ENCODE measurements around the gene ARHGAP25.

ARHGAP25 gene

DNA sequence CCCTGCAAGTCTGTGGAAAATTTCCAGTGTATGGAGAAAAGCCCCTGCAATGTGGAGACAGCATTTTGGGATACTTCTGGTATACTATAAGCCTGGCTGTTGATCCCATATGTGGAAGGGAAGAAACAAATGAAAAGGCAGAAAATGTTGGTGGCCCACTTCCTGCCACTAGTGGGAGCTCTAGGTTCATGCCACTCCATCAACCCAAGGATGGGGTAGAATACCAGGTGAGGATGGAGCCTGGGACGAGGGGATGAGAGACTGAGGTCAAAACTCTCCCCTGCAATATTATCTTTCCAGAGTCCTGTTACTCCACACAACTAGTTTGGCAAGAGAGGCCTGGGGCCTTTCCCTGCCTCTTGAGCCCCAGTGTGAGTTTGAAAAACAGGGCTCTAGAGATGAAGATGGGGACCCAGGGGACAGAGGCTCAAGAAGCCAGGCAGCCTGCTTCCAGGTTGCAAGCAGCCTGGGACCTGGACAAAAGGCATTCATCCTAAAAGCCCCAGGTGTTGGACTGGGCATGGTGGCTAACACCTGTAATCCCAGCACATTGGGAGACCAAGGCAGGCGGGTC, 104.7 kb downstream of the ARHGAP25 start:
- DNase-seq (ENCODE audit: low read depth) = peak; percentile 36
- H3K4me3 ChIP-seq (ENCODE audit: low read depth, low read length) = no peak overlapping the region
- TF ChIP-seq, protein P1, sequence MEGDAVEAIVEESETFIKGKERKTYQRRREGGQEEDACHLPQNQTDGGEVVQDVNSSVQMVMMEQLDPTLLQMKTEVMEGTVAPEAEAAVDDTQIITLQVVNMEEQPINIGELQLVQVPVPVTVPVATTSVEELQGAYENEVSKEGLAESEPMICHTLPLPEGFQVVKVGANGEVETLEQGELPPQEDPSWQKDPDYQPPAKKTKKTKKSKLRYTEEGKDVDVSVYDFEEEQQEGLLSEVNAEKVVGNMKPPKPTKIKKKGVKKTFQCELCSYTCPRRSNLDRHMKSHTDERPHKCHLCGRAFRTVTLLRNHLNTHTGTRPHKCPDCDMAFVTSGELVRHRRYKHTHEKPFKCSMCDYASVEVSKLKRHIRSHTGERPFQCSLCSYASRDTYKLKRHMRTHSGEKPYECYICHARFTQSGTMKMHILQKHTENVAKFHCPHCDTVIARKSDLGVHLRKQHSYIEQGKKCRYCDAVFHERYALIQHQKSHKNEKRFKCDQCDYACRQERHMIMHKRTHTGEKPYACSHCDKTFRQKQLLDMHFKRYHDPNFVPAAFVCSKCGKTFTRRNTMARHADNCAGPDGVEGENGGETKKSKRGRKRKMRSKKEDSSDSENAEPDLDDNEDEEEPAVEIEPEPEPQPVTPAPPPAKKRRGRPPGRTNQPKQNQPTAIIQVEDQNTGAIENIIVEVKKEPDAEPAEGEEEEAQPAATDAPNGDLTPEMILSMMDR (conservative IDR thresholded peaks at IDR 0.05; ENCODE audit: low read depth, low read length) = peak; percentile 82

DNA sequence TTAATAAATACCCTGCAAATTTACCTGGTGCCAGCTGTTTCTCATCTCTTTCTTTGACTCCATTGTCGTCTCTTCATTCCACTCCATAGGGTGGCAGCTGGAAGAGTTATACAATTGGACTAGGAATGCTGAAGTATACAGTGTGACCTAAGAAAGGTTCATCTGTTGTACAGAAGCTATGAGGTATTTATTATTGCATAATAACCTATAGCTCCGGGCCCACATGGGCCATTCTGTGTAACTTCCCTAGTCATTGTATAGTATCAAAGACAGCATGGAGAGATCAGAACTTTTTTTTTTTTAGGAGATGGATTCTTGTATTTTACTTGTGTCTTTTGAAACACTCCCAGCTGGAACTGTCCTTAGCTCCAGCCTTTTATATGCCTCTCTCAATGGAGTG, 110.4 kb downstream of the ARHGAP25 start:
- no peak overlapping the region for H3K4me3 ChIP-seq (ENCODE audit: low read depth, low read length)
- TF ChIP-seq, protein P1 (conservative IDR thresholded peaks at IDR 0.05; ENCODE audit: low read depth, low read length) = no peak
- no peak for DNase-seq (ENCODE audit: low read depth)

DNA sequence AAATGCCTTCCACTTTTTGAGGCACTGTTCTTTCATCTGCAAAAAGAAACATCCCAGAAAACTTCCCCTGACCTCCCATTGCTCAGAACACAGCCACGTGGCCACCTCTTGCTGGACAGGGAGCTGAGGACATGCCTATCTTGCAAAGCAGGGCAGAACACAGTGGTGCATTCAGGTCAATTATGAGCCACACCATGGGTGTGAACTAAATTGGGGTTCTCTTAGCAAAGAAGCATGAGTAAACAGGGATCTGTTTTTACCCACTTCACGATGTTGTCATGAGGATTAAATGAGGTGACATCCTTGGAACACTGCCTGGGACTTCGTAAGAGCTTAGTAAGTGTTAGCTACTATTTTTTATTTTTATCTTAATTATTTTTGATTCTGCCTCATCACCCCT, 111.5 kb downstream of the ARHGAP25 start:
- TF ChIP-seq, protein P1 (conservative IDR thresholded peaks at IDR 0.05; ENCODE audit: low read depth, low read length) = no peak
- DNase-seq (ENCODE audit: low read depth) = no peak
- H3K4me3 ChIP-seq (ENCODE audit: low read depth, low read length) = no peak overlapping the region

DNA sequence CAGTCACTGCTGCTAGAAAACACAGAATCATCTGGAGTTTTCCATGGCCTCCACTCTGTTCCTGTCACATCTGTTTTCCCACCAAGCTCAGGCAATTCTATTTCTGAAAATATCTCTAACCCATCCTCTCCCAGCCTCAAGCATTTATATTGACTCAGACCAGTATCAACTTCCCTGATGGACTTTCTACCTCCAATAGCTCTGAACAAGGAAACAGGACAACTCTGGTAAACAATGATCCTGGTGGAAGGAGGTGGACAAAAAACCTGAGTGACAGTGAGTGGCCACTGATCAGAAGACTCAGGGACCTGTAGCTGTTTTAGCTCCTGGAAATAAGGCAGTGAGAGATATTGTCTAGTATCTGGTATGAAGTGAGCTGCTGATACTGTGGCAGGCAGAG, 113.1 kb downstream of the ARHGAP25 start:
- H3K4me3 ChIP-seq (ENCODE audit: low read depth, low read length) = no peak overlapping the region
- no peak for DNase-seq (ENCODE audit: low read depth)
- TF ChIP-seq, protein P1 (conservative IDR thresholded peaks at IDR 0.05; ENCODE audit: low read depth, low read length) = no peak

DNA sequence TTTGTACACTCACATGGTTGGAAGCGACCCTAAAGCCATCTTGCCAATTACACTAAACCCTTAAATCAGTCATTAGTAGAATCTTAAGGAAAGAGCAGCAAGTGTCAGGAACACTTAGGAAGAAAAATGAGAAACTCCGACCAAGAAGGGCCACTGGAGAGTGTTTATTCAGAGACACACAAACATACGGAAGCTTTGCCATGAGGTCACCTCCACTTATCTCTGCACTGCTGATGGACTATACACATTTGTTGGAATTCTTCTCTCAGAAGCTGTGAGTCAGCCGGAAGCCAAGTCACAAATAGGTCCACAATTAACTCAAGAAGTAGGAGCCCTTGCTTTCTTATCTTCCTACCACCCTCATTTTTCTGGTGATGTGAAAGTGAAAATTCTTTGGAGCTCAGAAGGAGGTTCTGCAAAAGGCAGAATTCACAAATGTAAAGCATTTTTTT, 115.0 kb downstream of the ARHGAP25 start:
- TF ChIP-seq, protein P1 (conservative IDR thresholded peaks at IDR 0.05; ENCODE audit: low read depth, low read length) = no peak
- peak; percentile 62 for DNase-seq (ENCODE audit: low read depth)
- no peak overlapping the region for H3K4me3 ChIP-seq (ENCODE audit: low read depth, low read length)

DNA sequence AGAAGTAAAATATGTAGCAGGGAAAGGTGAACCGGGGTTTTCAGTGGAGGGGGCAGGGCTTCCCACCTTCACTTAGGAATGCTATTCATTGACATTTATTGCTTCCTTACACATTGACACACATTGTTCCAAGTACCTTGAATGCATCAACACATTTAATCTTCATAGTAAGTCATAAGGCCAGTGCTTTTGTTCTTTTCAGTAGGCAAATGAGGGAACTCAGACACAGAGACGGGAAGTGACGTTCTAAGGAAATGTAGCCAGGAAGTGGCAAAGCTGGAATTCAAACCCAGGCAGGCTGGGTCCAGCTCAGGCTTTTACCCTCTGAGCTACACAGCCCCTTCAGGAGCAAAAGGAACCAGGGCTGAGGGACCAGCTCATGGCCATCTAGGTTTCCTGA, 115.9 kb downstream of the ARHGAP25 start:
- DNase-seq (ENCODE audit: low read depth) = no peak
- TF ChIP-seq, protein P1 (conservative IDR thresholded peaks at IDR 0.05; ENCODE audit: low read depth, low read length) = no peak
- no peak overlapping the region for H3K4me3 ChIP-seq (ENCODE audit: low read depth, low read length)

DNA sequence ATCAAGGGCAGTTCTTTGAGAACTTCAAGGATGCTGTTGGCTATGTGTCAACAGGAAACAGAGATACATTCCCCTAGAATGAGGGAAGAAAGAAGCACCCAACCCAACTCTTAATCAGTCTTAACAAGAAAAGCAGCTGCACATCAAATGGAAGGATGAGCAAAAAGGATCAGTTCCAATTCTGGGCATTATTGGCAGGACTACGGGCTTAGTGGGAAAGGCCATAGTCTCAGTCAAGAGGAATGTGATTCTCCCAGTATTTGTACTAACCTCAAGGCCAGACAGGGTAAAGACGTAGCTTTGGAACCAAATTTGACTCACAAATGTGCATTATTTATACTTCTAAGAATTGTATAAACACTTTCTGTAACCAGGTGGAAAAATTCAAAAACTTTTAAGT, 118.4 kb downstream of the ARHGAP25 start:
- TF ChIP-seq, protein P1 (conservative IDR thresholded peaks at IDR 0.05; ENCODE audit: low read depth, low read length) = no peak
- peak; percentile 18 for DNase-seq (ENCODE audit: low read depth)
- H3K4me3 ChIP-seq (ENCODE audit: low read depth, low read length) = no peak overlapping the region

Data from choroid plexus epithelial cell (primary cell).